Hepatocyte (in vitro differentiated cells): ENCODE data around the gene MICAL3. TPM values are rescaled to one million over a fixed set of nuclear protein-coding genes. Genes with fewer than 3 reads are reported as not detected.

Experiments
- DNase-seq: peaks from one replicate; pipeline ENCODE4 v3.0.0-alpha.2; 2016; ENCODE audit warnings: low spot score
- H2AFZ ChIP-seq: fragments of 200-600 bp; sonication (generic); 2 replicates; pipeline ENCODE4 v1.6.0; 2016; ENCODE audit warnings: antibody characterized with exemption, mild to moderate bottlenecking
- H3K27ac ChIP-seq: fragments of 200-600 bp; sonication (generic); 2 replicates; pipeline ENCODE4 v1.5.1; 2016; ENCODE audit warnings: mild to moderate bottlenecking
- H3K27me3 ChIP-seq: fragments of 200-600 bp; sonication (generic); 2 replicates; pipeline ENCODE4 v1.6.1; 2016
- H3K36me3 ChIP-seq: fragments of 200-600 bp; sonication (generic); replicated peaks from 2 replicates; pipeline ENCODE4 v1.5.1; 2016; ENCODE audit warnings: low read depth; ENCODE audit not compliant: insufficient read depth
- H3K4me1 ChIP-seq: fragments of 200-600 bp; sonication (generic); 2 replicates; pipeline ENCODE4 v1.5.1; 2016; ENCODE audit warnings: mild to moderate bottlenecking, moderate library complexity; ENCODE audit not compliant: insufficient read depth
- H3K4me2 ChIP-seq: fragments of 200-600 bp; sonication (generic); 2 replicates; pipeline ENCODE4 v1.6.0; 2016
- H3K4me3 ChIP-seq: fragments of 200-600 bp; sonication (generic); 2 replicates; pipeline ENCODE4 v1.5.1; 2016; ENCODE audit warnings: mild to moderate bottlenecking
- H3K79me2 ChIP-seq: fragments of 200-600 bp; sonication (generic); 2 replicates; pipeline ENCODE4 v1.6.0; 2017; ENCODE audit warnings: mild to moderate bottlenecking
- H3K9me2 ChIP-seq: fragments of 200-600 bp; sonication (generic); replicated peaks from 2 replicates; pipeline ENCODE4 v1.6.0; 2017; ENCODE audit warnings: mild to moderate bottlenecking; ENCODE audit not compliant: insufficient read depth
- H3K9me3 ChIP-seq: fragments of 200-600 bp; sonication (generic); 2 replicates; pipeline ENCODE4 v1.5.1; 2016; ENCODE audit warnings: low read depth, mild to moderate bottlenecking
- H4K20me1 ChIP-seq: fragments of 200-600 bp; sonication (generic); 2 replicates; pipeline ENCODE4 v1.6.0; 2016; ENCODE audit warnings: mild to moderate bottlenecking; ENCODE audit not compliant: insufficient read depth, poor library complexity, severe bottlenecking
- EZH2 ChIP-seq: fragments of 200-600 bp; sonication (generic); IDR thresholded peaks from 2 replicates; pipeline ENCODE4 v1.6.1; 2016; ENCODE audit warnings: antibody characterized with exemption, mild to moderate bottlenecking, borderline replicate concordance
- EZH2phosphoT487 ChIP-seq: fragments of 200-600 bp; sonication (generic); IDR thresholded peaks from one replicate; pipeline ENCODE4 v1.6.1; 2018; ENCODE audit warnings: antibody characterized with exemption, mild to moderate bottlenecking, low read depth, moderate library complexity; ENCODE audit not compliant: unreplicated experiment, severe bottlenecking
- WGBS: methylation state at CpG from one replicate; pipeline ENCODE4 v1.1.6; 2016; ENCODE audit warnings: low lambda C conversion rate; ENCODE audit errors: missing lambda C conversion rate; 5-methylcytosine and 5-hydroxymethylcytosine counted together
- polyA plus RNA-seq: library from polyadenylated mRNA; unstranded; fragments of >200 nt; fragmentation: Nextera tagmentation; extraction: Ambion mirVana; gene quantifications from 2 replicates; pipeline ENCODE4 v1.2.1, GENCODE V29; 2016
- total RNA-seq: library from RNA; depleted of rRNA; stranded (reverse); fragments of >200 nt; gene quantifications from 2 replicates; pipeline ENCODE4 v1.2.3, GENCODE V29; 2014
- TF ChIP-seq, protein P1 (sequence below): fragments of 200-600 bp; sonication (generic); IDR thresholded peaks from 2 replicates; pipeline ENCODE4 v1.5.1; 2016; ENCODE audit warnings: antibody characterized with exemption, mild to moderate bottlenecking; ENCODE audit not compliant: poor library complexity

Gene MICAL3
- total and polyA plus RNA-seq, 2 experiments from 2014 or later: 4.6 to 22.7 TPM

DNA sequence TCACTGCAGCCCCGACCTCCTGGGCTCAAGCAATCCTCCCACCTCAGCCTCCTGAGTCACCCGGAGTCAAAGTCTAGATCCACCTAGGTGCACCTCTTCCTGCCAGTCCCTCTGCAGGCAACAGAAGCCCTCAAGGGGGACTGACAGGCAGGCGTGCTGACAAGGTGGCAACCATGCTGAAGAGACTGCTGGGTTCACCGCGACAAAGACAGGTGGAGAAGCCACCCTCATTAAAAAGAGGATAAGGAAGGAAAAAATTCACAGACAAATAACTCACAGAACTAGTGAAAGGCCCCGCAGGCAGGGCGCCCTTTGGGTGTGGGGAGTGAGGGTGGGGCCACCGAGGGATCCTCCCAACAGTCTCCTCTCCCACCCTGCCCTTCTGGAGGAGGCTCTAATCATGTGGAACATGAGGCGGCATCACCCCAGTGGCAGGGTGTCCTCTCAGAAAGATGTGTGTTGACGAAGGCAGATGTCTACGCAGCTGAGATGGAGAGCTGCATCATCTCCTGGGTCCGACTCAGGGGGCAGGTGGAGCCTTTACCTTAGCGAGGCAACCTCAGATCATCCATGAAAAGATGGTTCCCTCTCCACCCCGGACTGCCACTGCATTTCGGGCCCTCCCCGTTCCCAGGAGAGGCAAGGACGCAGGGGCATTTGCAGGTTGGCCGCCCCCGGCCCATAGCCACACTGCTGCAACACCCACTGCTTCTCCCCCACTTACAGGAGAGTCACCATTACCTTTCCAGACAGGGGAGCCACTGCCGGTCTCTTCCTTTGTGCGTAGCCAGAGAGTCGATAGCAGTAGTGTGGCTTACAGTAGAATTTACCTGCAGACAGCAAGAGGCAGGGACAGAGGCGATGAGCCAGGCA lies 158.9 kb downstream of the MICAL3 start:
- H3K9me3 ChIP-seq: no peaks in the 10 kb centered on the region
- no peaks in the 10 kb centered on the region for H3K27me3 ChIP-seq
- H3K4me1 ChIP-seq: peaks cover 12% of the 10 kb centered on the region
- H2AFZ ChIP-seq: no peak overlapping the region
- DNase-seq: no peak
- TF ChIP-seq, protein P1, sequence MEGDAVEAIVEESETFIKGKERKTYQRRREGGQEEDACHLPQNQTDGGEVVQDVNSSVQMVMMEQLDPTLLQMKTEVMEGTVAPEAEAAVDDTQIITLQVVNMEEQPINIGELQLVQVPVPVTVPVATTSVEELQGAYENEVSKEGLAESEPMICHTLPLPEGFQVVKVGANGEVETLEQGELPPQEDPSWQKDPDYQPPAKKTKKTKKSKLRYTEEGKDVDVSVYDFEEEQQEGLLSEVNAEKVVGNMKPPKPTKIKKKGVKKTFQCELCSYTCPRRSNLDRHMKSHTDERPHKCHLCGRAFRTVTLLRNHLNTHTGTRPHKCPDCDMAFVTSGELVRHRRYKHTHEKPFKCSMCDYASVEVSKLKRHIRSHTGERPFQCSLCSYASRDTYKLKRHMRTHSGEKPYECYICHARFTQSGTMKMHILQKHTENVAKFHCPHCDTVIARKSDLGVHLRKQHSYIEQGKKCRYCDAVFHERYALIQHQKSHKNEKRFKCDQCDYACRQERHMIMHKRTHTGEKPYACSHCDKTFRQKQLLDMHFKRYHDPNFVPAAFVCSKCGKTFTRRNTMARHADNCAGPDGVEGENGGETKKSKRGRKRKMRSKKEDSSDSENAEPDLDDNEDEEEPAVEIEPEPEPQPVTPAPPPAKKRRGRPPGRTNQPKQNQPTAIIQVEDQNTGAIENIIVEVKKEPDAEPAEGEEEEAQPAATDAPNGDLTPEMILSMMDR: no peak
- no peak for TF ChIP-seq EZH2
- TF ChIP-seq EZH2phosphoT487: no peak
- H3K36me3 ChIP-seq: no peaks in the 10 kb centered on the region
- no peaks in the 10 kb centered on the region for H3K79me2 ChIP-seq
- H3K27ac ChIP-seq: no peak overlapping the region
- no peak overlapping the region for H3K4me2 ChIP-seq
- H3K9me2 ChIP-seq: no peaks in the 10 kb centered on the region
- H4K20me1 ChIP-seq: no peaks in the 10 kb centered on the region
- no peak overlapping the region for H3K4me3 ChIP-seq
- 95% methylated on average over 22 of the region's 23 CpGs for WGBS

DNA sequence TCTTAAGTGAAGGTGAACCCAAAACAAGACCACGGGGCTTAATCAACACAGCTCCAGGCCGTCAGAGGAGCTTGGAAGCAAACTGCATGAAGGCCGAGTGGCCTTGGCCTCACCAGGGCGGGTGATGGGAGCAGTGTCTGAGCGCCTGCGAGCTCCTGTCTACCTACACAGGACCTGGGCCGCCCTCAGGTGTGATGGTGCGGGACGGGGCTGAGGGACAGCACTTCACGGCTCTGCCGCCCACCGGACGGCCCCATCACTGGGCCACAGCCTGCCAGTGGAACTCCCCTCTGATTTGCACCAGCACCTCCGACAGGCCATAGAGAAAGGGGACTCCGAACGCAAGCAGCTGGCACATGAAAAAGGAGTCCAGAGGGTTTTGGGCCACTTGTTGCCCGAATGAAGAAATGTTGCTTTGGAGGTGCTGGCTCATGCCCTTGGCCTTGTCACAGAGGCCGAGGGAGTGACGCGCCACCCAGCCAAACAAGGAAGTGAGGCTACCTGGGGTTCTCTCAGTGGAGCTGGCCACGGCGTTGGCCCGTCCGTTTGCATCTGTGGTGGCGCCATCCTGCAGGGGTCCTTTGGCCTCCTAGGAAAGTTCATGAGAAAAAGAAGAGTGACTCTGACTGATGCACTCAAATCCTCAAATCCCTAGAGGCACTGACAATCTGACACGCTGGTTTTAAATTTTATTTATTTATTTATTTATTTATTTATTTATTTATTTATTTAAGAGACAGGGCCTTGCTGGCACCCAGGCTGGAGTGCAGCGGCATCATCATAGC lies 159.8 kb downstream of the MICAL3 start:
- H3K27me3 ChIP-seq: no peaks in the 10 kb centered on the region
- no peaks in the 10 kb centered on the region for H3K9me3 ChIP-seq
- no peaks in the 10 kb centered on the region for H3K79me2 ChIP-seq
- no peaks in the 10 kb centered on the region for H4K20me1 ChIP-seq
- 96% methylated on average over 27 of the region's 27 CpGs for WGBS
- no peak for DNase-seq
- H2AFZ ChIP-seq: no peak overlapping the region
- H3K4me1 ChIP-seq: peaks cover 6% of the 10 kb centered on the region
- H3K36me3 ChIP-seq: no peaks in the 10 kb centered on the region
- H3K27ac ChIP-seq: no peak overlapping the region
- no peak for TF ChIP-seq EZH2
- TF ChIP-seq EZH2phosphoT487: no peak
- no peak overlapping the region for H3K4me2 ChIP-seq
- H3K9me2 ChIP-seq: no peaks in the 10 kb centered on the region
- no peak overlapping the region for H3K4me3 ChIP-seq

DNA sequence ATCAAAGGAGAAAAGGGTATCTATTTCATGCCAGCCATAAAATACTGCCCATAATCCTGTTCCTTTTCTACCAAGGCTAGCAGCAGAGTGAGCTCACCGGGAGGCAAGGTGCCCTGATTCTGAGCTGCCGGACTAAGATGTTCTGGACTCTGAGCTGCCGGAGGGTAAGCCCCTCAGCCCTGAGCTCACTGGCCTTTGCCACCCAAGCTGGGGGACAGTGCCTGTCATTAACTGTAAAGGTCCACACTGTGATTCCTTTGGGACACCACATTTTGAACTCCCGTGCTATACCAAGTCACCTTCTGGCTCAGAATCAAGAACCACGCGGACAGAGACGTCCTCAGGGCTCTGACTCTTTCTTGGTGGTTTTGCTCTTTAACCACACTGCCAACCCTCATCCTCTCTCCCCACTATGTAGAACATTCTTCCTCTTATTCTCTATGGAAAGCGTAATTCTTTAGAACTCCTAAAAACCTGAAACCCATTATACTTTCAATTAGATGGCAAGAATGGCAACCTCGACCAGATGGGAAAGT lies 161.6 kb downstream of the MICAL3 start:
- 93% methylated on average over 9 of the region's 9 CpGs for WGBS
- H3K4me1 ChIP-seq: no peaks in the 10 kb centered on the region
- H3K36me3 ChIP-seq: no peaks in the 10 kb centered on the region
- no peaks in the 10 kb centered on the region for H3K9me2 ChIP-seq
- H3K4me3 ChIP-seq: no peak overlapping the region
- no peak overlapping the region for H3K27ac ChIP-seq
- no peak overlapping the region for H2AFZ ChIP-seq
- no peaks in the 10 kb centered on the region for H3K9me3 ChIP-seq
- no peaks in the 10 kb centered on the region for H3K27me3 ChIP-seq
- H3K79me2 ChIP-seq: no peaks in the 10 kb centered on the region
- no peak for DNase-seq
- no peaks in the 10 kb centered on the region for H4K20me1 ChIP-seq
- TF ChIP-seq EZH2phosphoT487 (no peak), EZH2 (no peak)
- TF ChIP-seq, protein P1: no peak
- H3K4me2 ChIP-seq: no peak overlapping the region
